ENCODE data around the gene CDH1.

- TF ChIP-seq CTCF (IDR thresholded peaks at IDR 0.05) (no peak), POLR2A (IDR thresholded peaks at IDR 0.05) (no peak)
These were observed 61.3 kb downstream of the CDH1 start for GRCh38 chr16:68798398-68798797.
